GF-D8 (cell line): ENCODE measurements around the gene TRAF2.
"Not testable (repeated sequence)": the region's sequence is repeated elsewhere in the genome, so short reads cannot be mapped to it uniquely, and the experiment has no call there.

ENCODE experiments used
- DNase-seq: peaks from one replicate; lab custom pipeline; 2025; lab: John Stamatoyannopoulos, UW

TRAF2 gene

DNA sequence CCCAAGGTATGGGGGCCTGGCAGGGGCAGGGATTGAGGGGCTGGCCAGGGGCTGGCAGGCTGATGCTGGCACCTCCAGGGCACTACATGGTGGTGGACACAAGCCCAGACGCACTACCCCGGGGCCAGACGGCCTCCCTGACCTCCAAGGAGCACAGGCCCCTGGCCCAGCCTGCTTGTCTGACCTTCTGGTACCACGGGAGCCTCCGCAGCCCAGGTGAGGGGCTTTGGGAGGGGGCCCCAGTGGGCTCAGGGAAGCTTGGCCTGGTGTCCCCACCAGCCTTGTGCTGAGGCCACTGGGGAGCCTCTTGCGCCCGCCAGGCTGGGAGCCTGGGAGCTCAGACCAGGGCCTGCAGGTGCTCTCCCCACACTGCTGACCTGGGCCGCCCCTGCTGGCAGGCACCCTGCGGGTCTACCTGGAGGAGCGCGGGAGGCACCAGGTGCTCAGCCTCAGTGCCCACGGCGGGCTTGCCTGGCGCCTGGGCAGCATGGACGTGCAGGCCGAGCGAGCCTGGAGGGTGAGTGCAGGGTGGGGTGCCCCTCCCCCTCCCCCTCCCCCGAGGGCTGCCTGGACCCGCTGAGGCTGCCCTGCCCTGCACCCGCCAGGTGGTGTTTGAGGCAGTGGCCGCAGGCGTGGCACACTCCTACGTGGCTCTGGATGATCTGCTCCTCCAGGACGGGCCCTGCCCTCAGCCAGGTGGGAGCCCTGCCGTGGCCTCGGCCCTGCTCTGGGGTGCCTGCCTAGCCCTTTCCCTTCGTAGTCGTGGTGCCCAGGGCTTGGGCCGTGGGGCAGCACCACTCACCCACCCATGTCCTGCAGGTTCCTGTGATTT lies 28.5 kb upstream of the TRAF2 start:
- no peak for DNase-seq

DNA sequence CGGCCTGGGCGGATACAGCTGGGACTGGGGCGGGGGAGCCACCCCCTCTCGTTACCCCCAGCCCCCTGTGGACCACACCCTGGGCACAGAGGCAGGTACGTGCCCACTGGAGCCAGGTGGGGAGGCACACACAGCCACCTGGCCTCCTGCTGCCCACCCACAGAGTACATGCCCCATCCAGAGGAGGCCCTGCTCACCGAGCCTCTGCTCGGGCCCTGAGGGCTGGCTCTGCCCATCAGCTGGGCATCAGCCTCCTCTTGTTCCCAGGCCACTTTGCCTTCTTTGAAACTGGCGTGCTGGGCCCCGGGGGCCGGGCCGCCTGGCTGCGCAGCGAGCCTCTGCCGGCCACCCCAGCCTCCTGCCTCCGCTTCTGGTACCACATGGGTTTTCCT lies 27.9 kb upstream of the TRAF2 start:
- DNase-seq = no peak

DNA sequence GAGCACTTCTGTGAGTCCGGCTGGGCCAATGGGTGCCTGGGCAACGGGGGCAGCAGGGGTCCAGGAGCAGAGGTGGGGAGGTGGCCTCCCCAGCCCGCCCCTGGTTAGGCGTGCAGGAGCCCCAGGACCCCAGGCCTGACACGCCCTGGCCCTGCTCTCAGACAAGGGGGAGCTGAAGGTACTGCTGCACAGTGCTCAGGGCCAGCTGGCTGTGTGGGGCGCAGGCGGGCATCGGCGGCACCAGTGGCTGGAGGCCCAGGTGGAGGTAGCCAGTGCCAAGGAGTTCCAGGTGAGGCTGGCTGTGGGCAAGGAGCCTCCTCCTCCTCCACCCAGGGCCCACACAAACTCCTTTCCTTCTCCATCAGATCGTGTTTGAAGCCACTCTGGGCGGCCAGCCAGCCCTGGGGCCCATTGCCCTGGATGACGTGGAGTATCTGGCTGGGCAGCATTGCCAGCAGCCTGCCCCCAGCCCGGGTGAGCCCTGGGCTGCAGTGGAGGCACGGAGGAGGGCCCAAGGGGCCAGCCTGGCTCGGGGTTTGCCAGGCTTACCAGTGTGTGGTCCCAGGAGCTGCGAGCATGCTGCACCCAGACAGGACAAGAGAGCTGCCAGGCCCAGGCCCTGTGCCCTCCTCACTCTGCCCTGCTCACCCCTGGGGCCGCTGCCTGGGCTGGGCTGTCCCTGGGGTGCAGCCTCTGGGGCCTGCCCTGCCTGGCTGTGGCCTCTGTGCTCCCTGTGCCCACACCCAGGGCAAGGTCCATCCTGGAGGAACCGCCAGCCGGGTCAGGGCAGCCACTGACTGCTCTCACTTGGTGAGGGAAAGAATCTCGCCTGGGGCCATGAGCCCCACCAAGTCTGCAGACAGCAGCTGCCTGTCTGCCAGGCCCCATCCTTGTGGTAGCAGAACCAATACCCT lies 27.2 kb upstream of the TRAF2 start:
- no peak for DNase-seq

DNA sequence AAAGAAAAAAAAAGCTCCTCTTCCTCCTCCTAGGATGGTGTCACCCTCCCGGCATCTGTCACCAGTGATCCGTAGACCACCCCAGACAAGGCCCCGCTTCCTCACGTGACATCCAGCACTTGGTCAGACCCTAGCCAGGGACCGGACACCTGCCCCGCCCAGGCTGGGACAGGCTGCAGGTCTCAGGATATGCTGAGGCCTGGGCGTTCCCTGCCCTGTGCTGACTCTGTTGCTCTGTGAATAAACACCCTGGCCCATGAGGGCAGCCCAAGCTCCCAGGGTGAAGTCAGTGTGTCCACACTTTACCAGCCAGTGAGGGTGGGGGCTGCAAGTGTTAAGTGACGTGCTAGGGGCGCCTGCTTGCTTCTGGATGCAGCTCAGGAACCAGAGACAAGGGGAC lies 25.8 kb upstream of the TRAF2 start:
- no peak for DNase-seq

DNA sequence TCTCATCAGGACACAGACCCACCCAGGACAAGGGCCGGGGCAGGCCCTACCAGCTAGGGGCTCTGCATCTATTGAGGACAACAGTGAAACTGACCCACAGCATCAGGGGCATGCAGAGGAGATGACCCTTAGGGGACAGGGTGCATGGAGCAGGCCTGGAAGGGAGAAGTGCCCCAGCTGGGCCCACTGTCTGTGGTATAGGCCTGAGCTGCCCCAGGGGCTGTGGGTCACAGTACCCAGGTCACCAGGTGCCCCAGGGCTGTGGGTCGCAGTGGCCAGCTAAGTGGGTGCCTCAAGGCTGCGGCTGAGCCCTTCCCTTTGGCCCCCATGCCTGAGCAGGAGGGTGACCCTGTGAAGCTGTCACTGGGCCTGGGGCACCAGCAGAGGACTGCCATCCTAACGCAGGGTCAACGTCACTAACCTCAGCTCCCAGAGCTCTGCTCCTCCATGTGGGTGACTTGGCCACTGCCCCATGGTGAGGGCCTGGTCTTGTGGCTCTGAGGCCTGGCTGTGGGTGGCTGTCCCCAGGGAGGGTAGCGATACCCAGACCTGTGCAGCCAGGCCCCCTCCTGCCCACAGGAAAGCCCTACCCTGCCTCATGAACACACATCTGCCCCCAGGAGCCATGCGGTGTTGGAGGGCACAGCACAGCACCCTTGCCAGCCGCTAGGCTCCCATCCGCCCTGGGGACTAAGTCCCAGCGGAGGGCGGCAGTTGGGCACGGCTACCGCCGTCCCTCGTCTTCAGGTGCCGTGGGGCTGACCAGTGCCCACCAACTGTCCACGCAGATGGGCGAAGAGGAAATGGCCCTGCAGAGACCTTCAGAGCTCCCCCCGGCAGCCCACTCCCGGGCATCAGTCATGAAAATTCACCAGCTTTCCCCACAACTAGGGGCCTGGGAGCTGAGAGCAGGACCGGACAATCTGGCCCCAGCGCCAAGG lies 25.1 kb upstream of the TRAF2 start:
- DNase-seq = no peak

- DNase-seq = no peak
These were observed 24.4 kb upstream of the TRAF2 start for GRCh38 chr9:136861874-136862457.

DNA sequence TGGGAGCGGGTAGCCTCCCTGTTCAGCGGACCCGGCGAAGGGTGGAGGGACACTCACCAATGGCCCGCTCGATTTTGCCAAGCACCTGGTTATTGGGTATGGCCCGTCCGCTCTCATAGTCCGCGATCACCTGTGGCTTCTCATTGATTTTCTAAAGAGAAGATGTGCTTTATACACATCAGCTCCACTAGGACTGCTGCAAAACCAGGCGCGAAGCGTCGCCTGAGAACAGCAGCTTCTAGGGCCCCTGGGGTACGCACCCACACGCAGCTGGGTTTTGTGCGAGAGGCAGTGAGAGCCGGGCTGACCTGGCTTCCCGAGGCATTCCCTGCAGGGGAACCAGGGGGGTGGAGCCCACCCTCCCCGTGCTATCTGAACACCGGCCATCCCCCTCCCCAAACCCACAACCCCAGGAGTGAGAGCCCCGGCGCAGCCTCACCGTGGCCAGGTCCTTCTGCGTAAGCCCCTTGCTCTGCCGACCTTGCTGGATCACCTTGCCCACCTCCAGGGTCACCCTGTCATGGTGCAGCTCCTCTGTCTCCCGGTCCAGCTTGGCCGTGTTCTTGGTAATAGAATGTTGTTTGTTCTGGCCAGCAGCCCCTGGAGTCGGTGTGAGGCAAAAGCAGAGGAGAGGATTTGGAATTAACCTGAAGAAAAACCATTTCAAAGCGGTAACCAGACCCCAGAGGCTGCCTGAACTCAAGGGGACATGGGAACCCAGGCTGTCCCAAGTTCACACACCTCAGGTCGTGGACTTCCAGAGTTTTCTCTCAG lies 23.3 kb upstream of the TRAF2 start:
- no peak for DNase-seq

DNA sequence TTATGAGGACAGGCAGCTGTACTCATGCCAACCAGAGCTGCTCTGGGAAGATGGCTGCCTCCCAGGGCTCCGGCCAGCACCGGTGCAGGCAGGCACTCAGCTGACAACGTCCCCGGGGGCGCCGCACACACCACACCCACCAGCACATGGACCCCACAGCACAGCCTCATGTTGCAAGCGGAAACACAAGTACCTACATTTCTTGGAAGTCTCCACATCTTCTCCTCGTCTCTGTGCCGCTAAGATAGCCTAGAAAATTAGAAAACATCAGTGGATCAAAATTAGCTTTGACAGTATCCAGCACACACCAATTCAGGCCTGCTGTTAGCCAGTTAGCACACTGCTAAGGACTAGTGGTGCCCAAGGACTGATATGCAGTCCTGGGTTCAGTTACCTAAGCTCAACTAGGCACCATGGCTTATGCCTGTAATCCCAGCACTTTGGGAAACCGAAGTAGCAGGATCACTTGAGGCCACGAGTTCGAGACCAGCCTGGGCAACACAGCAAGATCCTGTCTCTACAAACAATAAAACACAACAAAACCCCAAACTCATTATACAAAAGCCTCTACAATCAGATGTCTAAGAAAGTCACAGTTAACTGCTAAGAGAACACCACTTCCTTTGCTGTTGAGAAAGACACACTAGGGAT lies 22.6 kb upstream of the TRAF2 start:
- DNase-seq = no peak

- no peak for DNase-seq
These were observed 21.1 kb upstream of the TRAF2 start for GRCh38 chr9:136865041-136865767.

GRCh38 chr9:136865768-136866103 lies 20.6 kb upstream of the TRAF2 start:
- DNase-seq = no peak

DNA sequence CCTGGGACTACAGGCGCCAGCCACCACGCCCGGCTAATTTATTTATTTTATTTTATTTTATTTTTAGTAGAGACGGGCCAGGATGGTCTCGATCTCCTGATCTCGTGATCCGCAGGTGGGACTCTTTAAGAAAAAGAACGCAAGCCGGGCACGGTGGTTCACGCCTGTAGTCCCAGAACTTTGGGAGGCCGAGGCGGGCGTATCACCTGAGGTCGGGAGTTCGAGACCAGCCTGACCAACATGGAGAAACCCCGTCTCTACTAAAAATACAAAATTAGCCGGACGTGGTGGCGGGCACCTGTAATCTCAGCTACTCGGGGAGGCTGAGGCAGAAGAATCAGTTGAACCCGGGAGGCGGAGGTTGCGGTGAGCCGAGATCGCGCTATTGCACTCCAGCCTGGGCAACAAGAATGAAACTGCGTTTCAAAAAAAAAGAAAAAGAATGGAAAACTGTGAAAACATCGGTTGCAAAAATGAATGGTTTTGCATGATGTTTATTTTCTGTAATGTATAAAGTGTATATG lies 19.4 kb upstream of the TRAF2 start:
- not testable (repeated sequence) for DNase-seq

DNA sequence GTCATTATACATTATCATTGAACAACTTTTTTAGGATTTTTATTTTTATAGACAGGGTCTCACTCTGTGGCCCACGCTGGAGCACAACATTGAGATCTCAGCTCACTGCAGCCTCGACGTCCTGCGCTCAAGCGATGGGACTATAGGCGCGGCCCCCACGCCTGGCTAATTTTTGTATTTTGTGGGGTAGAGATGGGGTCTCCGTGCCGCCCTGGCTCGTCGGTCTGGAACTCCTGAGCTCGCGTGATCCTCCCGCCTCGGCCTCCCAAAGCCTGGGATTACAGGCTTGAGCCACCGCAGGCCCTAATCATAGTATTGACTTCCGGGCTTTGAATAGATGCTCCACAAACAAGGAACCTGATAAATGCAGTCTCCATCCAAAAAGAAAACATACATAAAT lies 18.8 kb upstream of the TRAF2 start:
- DNase-seq = no peak

- no peak for DNase-seq
These were observed 18.4 kb upstream of the TRAF2 start for GRCh38 chr9:136867917-136868316.

- no peak for DNase-seq
These were observed 17.7 kb upstream of the TRAF2 start for GRCh38 chr9:136868644-136869043.

GRCh38 chr9:136869611-136870010 lies 16.7 kb upstream of the TRAF2 start:
- DNase-seq = not testable (repeated sequence)

DNA sequence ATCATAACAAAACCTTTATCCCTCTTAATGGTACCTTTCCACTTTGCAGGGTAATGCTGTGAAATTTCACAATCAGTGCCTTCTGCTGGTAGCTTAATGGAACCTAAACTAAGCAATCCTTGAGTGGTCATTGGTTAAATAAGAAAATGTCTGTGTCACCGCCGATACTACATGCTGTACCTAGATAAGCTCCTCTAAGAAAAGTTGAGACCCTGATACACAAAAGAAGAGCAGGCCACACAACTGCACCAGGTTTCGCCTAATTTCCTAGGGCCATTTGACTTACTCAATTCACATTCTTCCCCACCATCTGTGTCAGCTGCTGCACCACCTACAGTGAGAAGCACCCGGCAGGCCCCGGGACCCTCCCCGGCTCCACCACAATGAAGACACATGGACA lies 11.2 kb upstream of the TRAF2 start:
- no peak for DNase-seq

DNA sequence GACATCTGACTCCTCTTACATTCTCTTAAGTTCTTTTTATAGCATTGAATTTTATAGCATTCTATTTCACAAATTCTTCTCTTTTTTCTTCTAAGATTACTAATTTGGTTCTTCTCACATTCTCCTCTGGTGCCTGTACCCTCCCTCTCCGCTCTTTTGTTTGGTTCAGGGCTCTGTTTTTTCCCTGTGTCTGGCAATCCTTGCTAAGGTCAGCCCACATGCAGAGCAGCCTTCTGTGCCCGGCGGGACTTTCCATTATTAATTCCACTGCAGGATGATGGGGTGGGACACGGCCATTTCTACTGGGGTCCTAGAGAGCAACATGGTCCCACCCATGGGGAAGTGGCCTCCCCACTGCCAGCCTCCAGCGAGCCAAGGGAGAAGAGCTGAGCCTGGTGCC lies 9.8 kb upstream of the TRAF2 start:
- DNase-seq = no peak

- DNase-seq = no peak
These were observed 5.7 kb upstream of the TRAF2 start for GRCh38 chr9:136880651-136881050.

GRCh38 chr9:136881691-136882108 lies 4.6 kb upstream of the TRAF2 start:
- DNase-seq = no peak
